HCT116 (cell line): ENCODE measurements around the gene DPP4. TPM values are rescaled to one million over a fixed set of nuclear protein-coding genes. Genes with fewer than 3 reads are reported as not detected.

ENCODE experiments used
- ATAC-seq: fragments of 200-7000 bp; cut with Tn5 transposase; 2 replicates; pipeline ENCODE4 v1.9.1; 2020; ENCODE audit warnings: mild to moderate bottlenecking, moderate library complexity
- BruUV-seq: library from RNA; stranded (reverse); fragments of 400-500 nt; replicated peaks from 2 replicates; lab custom pipeline; 2021; lab: Mats Ljungman, UMichigan
- CTCF ChIA-PET: fragments of 300-600 bp; sonication (Branson Sonifier 250); formaldehyde crosslinking; loops from one replicate; lab custom pipeline; 2021; ENCODE audit warnings: antibody characterized with exemption; lab: Charles Lee
- POLR2A ChIA-PET: fragments of 300-600, 350-600 bp; sonication (Branson Sonifier 250); formaldehyde crosslinking; loops from one replicate; lab custom pipeline; 2021; ENCODE audit warnings: antibody characterized with exemption; lab: Charles Lee
- RAD21 ChIA-PET, 2 experiments: fragments of 300-600 bp; sonication (Branson Sonifier 250); formaldehyde crosslinking; loops; one replicate each; lab custom pipeline; 2023; ENCODE audit warnings: low total read pairs in 2 of 2; ENCODE audit not compliant: uncharacterized antibody in 2 of 2, unreplicated experiment in 2 of 2, low non-redundant PET in 1 of 2; lab: Charles Lee
- DNase-seq: peaks from one replicate; pipeline ENCODE4 v3.0.0-alpha.2; 2010; ENCODE audit warnings: low read depth, low spot score
- H2AFZ ChIP-seq: fragments of 200-600 bp; shearing (Covaris generic), sonication (generic); 2 replicates; pipeline ENCODE4 v1.6.1; 2017; ENCODE audit warnings: low read depth, mixed run types, mixed read lengths, antibody characterized with exemption, low read length; ENCODE audit not compliant: poor library complexity, severe bottlenecking
- H3K27ac ChIP-seq: 2 replicates; pipeline ENCODE4 v1.5.1; 2012; ENCODE audit warnings: low read depth, low read length
- H3K27me3 ChIP-seq: fragments of 200-600 bp; sonication (generic); 2 replicates; pipeline ENCODE4 v1.6.1; 2016; ENCODE audit warnings: mixed run types, low read length, mixed read lengths; ENCODE audit not compliant: insufficient read depth
- H3K36me3 ChIP-seq, 2 experiments: fragments of 200-500 bp in 1 of 2; fragments of 200-600 bp in 1 of 2; sonication (Bioruptor generic) in 1 of 2; sonication (generic) in 1 of 2; 2 replicates each; pipeline versions ENCODE4 v1.5.1 to v1.6.1; 2014 to 2016; ENCODE audit warnings: low read length in 2 of 2, inconsistent platforms in 1 of 2, mixed read lengths in 1 of 2, mixed run types in 1 of 2; ENCODE audit not compliant: insufficient read depth in 2 of 2, control insufficient read depth in 1 of 2
- H3K4me1 ChIP-seq, 2 experiments: fragments of 200-600 bp in 1 of 2; sonication (generic) in 1 of 2; 2 replicates each; pipeline versions ENCODE4 v1.5.1 to v1.6.1; 2012 to 2017; ENCODE audit warnings: low read length in 2 of 2, inconsistent platforms in 1 of 2, mild to moderate bottlenecking in 1 of 2, mixed read lengths in 1 of 2, mixed run types in 1 of 2, moderate library complexity in 1 of 2; ENCODE audit not compliant: insufficient read depth in 2 of 2, control insufficient read depth in 1 of 2
- H3K4me2 ChIP-seq: fragments of 200-600 bp; sonication (generic); 2 replicates; pipeline ENCODE4 v1.6.1; 2017; ENCODE audit warnings: mixed run types, low read length, mixed read lengths
- H3K4me3 ChIP-seq, 2 experiments: fragments of 200-600 bp in 1 of 2; sonication (generic) in 1 of 2; replicated peaks in 1 of 2; 2 replicates each; pipeline ENCODE4 v1.5.1; 2011 to 2016; ENCODE audit warnings: low read length in 2 of 2, control low read depth in 1 of 2, low read depth in 1 of 2, mild to moderate bottlenecking in 1 of 2, mixed read lengths in 1 of 2, mixed run types in 1 of 2
- H3K79me2 ChIP-seq: fragments of 200-600 bp; sonication (generic); 2 replicates; pipeline ENCODE4 v1.6.1; 2017; ENCODE audit warnings: mild to moderate bottlenecking, mixed run types, low read length, moderate library complexity, mixed read lengths; ENCODE audit not compliant: insufficient read depth
- H3K9ac ChIP-seq: fragments of 200-600 bp; sonication (generic); 2 replicates; pipeline ENCODE4 v1.6.1; 2016; ENCODE audit warnings: low read length, mixed read lengths
- H3K9me2 ChIP-seq: fragments of 200-600 bp; sonication (generic), shearing (Covaris generic); 2 replicates; pipeline ENCODE4 v1.6.1; 2017; ENCODE audit warnings: mixed run types, mild to moderate bottlenecking, moderate library complexity; ENCODE audit not compliant: insufficient read depth
- H3K9me3 ChIP-seq, 2 experiments: fragments of 200-500 bp in 1 of 2; fragments of 200-600 bp in 1 of 2; sonication (Bioruptor generic) in 1 of 2; sonication (generic) in 1 of 2; 2 replicates each; pipeline ENCODE4 v1.6.1; 2014 to 2017; ENCODE audit warnings: low read length in 2 of 2, mixed read lengths in 2 of 2, inconsistent platforms in 1 of 2, low read depth in 1 of 2, mild to moderate bottlenecking in 1 of 2, mixed run types in 1 of 2, moderate library complexity in 1 of 2; ENCODE audit not compliant: control insufficient read depth in 1 of 2, insufficient read depth in 1 of 2
- H4K20me1 ChIP-seq: fragments of 200-600 bp; sonication (generic), shearing (Covaris generic); 2 replicates; pipeline ENCODE4 v1.6.1; 2017; ENCODE audit warnings: mixed run types, mild to moderate bottlenecking, moderate library complexity; ENCODE audit not compliant: insufficient read depth
- CEBPB ChIP-seq: IDR thresholded peaks from 2 replicates; pipeline ENCODE4 v1.6.1; 2012; ENCODE audit warnings: low read depth
- ELF1 ChIP-seq: IDR thresholded peaks from 2 replicates; pipeline ENCODE4 v1.6.1; 2012; ENCODE audit warnings: low read depth, borderline replicate concordance
- EZH2 ChIP-seq: fragments of 200-600 bp; sonication (generic); IDR thresholded peaks from 2 replicates; pipeline ENCODE4 v1.6.1; 2017; ENCODE audit warnings: antibody characterized with exemption, mixed run types
- JUND ChIP-seq: IDR thresholded peaks from 2 replicates; pipeline ENCODE4 v1.6.1; 2012
- REST ChIP-seq: IDR thresholded peaks from 2 replicates; pipeline ENCODE4 v1.6.1; 2012; ENCODE audit warnings: low read depth
- SIN3A ChIP-seq: IDR thresholded peaks from 2 replicates; pipeline ENCODE4 v1.6.1; 2012; ENCODE audit warnings: low read depth
- SP1 ChIP-seq: IDR thresholded peaks from 2 replicates; pipeline ENCODE4 v1.6.1; 2012; ENCODE audit warnings: low read depth
- SRF ChIP-seq: IDR thresholded peaks from 2 replicates; pipeline ENCODE4 v1.6.1; 2012; ENCODE audit warnings: low read depth
- intact Hi-C: fragments of 100-400 bp; cut with micrococcal nuclease; formaldehyde crosslinking; loops from 2 replicates; pipeline ENCODE4 v1.10.0; 2022
- total RNA-seq: library from RNA; stranded (reverse); gene quantifications from one replicate; pipeline ENCODE4 v1.2.1, GENCODE V29; 2021; ENCODE audit not compliant: unreplicated experiment

The DPP4 gene
- total RNA-seq, 1 experiment from 2014 or later, result 3.6 TPM

DNA sequence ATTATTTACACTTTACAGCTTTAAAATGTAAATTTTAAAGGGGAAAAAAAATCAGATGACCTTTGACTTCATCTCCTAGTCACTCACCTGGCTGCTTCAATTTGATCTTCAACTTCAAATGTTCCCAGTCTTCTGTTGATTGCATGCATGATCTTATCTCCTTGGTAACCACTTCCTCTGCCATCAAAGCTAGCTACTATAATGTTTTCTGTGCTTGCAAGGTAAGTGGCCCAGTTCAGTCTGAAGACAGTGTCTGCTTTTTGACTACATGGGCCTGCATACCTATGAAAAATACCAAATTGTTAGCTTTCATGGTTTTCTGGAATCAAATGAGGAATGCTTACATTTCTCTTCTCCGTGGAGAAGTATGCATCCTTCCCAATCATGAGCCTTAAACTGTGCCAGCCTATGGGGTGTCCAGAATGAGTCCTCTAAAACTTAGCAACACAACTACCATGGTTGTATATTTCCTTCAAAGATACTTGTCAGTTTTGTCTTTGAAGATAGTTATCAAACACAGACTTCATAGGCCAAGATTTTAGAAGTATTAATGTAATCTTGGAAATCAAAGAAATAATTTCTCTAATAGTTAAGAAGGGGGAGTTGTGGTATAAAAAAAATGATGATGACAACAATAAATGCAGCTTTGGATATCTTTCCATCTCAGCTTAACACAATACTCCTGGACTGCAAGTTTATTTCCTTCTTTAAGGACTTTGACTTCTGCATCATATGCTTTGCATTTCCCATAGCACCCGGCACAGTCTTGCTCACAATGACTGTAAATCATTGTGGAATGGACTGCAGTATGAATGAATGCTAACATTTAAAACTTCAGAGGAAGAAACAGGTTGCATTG is 62.1 kb downstream of the DPP4 start:
- no peak for DNase-seq
- intact Hi-C loops, result no loop called here
- H3K4me1 ChIP-seq, result no peaks in the 10 kb centered on the region
- BruUV-seq, result no TSS peak
- H3K36me3 ChIP-seq, result no peaks in the 10 kb centered on the region
- H3K4me3 ChIP-seq, result no peak overlapping the region
- CTCF ChIA-PET, result no interaction called here
- no peak overlapping the region for H3K9ac ChIP-seq
- RAD21 ChIA-PET, result no interaction called here
- POLR2A ChIA-PET, result no interaction called here
- no peak overlapping the region for H2AFZ ChIP-seq
- no peaks in the 10 kb centered on the region for H3K27me3 ChIP-seq
- no peak for ATAC-seq
- no peak overlapping the region for H3K4me2 ChIP-seq
- no peaks in the 10 kb centered on the region for H4K20me1 ChIP-seq
- H3K9me3 ChIP-seq, result no peaks in the 10 kb centered on the region
- no peaks in the 10 kb centered on the region for H3K9me2 ChIP-seq
- no peak overlapping the region for H3K27ac ChIP-seq
- TF ChIP-seq SIN3A, result no peak
- TF ChIP-seq REST, result no peak
- no peak for TF ChIP-seq EZH2
- no peak for TF ChIP-seq JUND
- TF ChIP-seq CEBPB, result no peak
- no peak for TF ChIP-seq ELF1
- TF ChIP-seq SP1, result no peak
- no peak for TF ChIP-seq SRF
- no peaks in the 10 kb centered on the region for H3K79me2 ChIP-seq
